ENCODE results near the gene CHRDL1.
"Not testable (repeated sequence)": the region's sequence is repeated elsewhere in the genome, so short reads cannot be mapped to it uniquely, and the experiment has no call there.

Gene CHRDL1, protein sequence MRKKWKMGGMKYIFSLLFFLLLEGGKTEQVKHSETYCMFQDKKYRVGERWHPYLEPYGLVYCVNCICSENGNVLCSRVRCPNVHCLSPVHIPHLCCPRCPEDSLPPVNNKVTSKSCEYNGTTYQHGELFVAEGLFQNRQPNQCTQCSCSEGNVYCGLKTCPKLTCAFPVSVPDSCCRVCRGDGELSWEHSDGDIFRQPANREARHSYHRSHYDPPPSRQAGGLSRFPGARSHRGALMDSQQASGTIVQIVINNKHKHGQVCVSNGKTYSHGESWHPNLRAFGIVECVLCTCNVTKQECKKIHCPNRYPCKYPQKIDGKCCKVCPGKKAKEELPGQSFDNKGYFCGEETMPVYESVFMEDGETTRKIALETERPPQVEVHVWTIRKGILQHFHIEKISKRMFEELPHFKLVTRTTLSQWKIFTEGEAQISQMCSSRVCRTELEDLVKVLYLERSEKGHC

GRCh38 chrX:110795645-110796406 lies at the start of gene CHRDL1:
Gene CHRDL1, minus strand, starts transcription at chrX:110795817. Its CDS starts 3,636 bp downstream, at chrX:110792181.
- DNase-seq (ENCODE audit: low read depth) = no peak

GRCh38 chrX:110836982-110837381 lies 41.4 kb upstream of the CHRDL1 start:
- DNase-seq (ENCODE audit: low read depth) = no peak

GRCh38 chrX:110836451-110836850 lies 40.8 kb upstream of the CHRDL1 start:
- DNase-seq (ENCODE audit: low read depth) = no peak

- no peak for DNase-seq (ENCODE audit: low read depth)
Observed at GRCh38 chrX:110836001-110836400, 40.4 kb upstream of the CHRDL1 start.

- no peak for DNase-seq (ENCODE audit: low read depth)
Observed at GRCh38 chrX:110825972-110826371, 30.4 kb upstream of the CHRDL1 start.

GRCh38 chrX:110816543-110816942 lies 20.9 kb upstream of the CHRDL1 start:
- not testable (repeated sequence) for DNase-seq (ENCODE audit: low read depth)

DNA sequence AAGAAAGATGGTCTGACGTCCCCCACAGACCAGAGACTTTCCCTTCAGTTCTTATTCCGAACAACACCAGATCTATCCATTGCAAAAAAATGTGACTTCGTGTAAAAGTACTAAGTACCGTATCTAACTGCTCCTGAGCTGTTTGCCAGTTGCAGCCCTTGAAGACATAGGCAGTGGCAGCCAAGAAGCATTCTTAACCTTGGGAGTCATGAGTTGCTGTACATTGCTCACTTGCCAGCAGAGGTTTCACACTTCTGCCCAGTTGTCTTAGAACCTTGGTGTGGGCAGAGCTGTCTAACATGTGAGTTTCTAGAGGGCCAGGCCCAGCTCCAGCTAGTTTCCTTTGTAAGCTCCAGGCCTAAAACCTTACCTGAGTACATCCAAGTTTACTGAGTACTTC lies 10.5 kb upstream of the CHRDL1 start:
- no peak for DNase-seq (ENCODE audit: low read depth)

DNA sequence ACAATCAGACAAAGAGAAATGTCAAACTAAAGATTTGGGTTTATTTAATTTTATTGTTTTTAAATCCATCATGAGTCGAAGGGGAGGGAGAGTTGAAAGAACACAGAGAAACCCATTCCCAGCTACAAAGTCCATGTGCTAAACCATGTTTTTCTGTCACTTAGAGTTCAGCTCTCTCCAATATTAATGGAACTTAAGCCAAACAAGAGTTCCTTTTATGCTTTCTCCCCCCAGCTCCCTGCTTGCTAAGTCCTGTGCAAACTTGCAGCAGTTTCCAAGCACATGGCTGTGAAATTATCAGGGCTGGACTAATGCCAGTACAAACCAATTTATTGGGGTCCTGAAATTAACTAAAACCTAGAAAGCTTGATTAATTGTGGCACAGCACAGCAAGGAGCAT lies 9.7 kb upstream of the CHRDL1 start:
- DNase-seq (ENCODE audit: low read depth) = no peak

GRCh38 chrX:110804446-110804845 lies 8.8 kb upstream of the CHRDL1 start:
- DNase-seq (ENCODE audit: low read depth) = no peak

GRCh38 chrX:110803506-110803905 lies 7.9 kb upstream of the CHRDL1 start:
- DNase-seq (ENCODE audit: low read depth) = no peak

DNA sequence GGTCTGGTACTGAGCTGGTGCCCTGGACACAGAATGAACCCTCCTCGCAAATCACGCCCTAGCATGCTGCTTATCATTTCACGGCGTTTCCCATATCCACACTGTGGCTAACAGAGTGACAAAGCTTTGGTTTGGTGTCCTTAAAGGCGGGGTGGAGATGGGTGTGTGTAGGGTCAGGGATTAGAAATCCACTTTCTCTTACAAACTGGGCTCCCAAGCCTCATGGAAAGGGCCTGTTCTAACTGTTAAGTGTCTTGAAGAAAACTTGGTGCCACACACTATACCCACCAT lies 735 bp upstream of the CHRDL1 start:
- DNase-seq (ENCODE audit: low read depth) = no peak

DNA sequence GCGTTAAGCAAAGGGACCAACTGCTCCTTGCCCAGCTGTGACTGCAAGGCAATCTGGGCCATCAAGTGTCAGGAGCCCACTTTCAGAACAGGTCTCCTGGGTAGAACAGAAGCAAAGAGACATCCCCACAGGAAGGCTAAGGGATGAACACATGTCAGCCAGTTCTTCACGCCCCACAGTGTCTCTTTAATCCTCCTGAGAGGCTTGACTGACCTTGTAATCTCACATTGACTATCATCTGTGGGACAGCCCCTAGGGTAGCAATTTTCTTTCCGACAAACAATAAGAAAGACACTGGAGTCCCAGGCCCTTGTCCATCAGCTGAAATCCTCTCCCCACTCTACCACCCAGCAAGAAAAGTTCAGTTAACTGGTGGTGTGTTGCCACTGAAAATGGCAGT lies 1.0 kb downstream of the CHRDL1 start:
- DNase-seq (ENCODE audit: low read depth) = no peak

DNA sequence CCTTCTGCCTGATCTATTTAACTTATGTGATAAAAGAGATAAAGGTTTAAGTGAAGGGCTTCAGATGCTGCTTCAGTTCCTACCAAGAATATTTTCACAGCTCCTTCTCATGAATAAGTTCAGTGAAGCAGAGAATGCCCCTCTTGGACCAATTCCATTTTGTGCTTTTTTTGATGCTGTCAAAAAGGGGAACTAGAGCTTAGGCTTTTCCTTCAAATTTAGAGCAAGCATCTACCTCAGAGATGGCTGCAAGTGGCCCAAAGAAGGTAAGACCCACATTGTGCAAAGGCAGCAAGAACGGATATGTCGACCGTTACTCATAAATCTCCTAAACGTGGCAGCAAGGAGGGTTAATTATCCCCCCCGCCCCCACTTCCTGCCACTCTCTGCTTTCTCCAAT lies 4.5 kb downstream of the CHRDL1 start:
- no peak for DNase-seq (ENCODE audit: low read depth)

DNA sequence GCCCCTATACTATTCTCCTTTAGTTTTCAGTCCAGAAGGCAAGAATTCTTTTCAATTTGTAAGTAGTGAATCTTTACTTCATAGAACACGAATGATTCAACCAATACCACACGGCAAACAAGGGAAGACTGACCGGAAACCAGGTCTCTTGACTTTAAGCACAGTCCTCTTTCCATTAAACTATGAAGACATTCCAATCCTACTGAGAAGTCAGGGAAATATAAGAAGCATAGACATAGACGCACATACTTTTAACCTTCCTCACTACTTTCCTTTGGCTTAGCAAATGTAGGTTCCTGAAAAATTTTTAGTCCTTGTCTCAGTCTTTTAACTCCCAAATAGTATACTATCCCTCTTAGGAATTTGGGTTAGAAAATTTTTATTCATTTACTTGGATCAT lies 9.1 kb downstream of the CHRDL1 start:
- DNase-seq (ENCODE audit: low read depth) = no peak

GRCh38 chrX:110759785-110760184 lies 35.8 kb downstream of the CHRDL1 start:
- DNase-seq (ENCODE audit: low read depth) = no peak

- no peak for DNase-seq (ENCODE audit: low read depth)
Observed at GRCh38 chrX:110758781-110759422, 36.7 kb downstream of the CHRDL1 start.

DNA sequence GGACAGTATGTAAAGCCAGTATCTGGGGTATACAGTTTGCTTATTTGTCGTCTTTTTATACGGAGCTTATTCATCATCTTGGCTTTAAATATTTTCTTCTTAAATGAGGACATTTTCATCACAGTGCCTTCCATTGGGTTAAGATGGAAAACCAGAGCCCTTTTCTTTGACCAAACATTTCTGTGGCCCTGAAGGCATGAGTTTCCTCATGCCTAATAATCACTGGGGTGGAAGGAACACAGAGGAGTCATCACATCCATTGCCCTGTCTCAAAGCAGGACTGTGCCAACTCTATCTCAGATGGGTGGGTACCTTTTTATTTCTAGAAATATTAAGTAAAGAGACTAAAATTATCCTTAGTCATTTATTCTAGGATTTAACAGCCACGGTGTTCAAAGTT lies 40.0 kb downstream of the CHRDL1 start:
- no peak for DNase-seq (ENCODE audit: low read depth)

- DNase-seq (ENCODE audit: low read depth) = no peak
Observed at GRCh38 chrX:110755061-110755460, 40.6 kb downstream of the CHRDL1 start.

DNA sequence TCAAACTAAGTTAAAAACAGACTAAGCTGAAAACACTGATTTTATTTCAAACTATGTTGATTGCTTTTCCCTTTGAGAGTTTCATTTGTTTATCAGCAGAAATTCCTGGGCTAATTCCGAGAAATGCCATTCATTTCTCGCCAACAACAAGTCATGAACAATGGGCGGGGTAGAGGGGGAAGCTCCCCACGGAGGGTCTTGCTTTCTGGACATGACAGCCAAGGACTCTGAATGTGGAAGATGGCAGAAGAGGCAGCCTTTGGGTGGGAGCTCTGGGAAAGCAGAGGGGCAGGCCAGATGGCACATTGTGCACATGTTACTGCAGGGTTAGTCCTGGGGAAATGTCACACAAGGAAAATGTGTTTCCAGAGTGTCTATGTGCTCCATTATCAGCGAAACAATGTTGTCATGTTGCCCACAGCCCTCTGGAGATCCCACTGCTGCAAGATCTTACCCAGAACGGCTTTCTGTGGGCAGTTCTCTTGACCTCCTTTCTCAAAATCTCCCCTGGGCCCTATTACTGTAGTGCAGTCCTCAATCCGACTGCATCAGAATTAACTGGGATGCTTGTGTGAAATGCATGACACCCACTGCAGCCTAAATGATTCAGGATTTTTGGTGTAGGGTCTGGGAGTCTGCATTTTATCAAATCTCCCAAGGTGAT lies 45.0 kb downstream of the CHRDL1 start:
- no peak for DNase-seq (ENCODE audit: low read depth)

GRCh38 chrX:110748256-110748806 lies 47.3 kb downstream of the CHRDL1 start:
- no peak for DNase-seq (ENCODE audit: low read depth)

DNA sequence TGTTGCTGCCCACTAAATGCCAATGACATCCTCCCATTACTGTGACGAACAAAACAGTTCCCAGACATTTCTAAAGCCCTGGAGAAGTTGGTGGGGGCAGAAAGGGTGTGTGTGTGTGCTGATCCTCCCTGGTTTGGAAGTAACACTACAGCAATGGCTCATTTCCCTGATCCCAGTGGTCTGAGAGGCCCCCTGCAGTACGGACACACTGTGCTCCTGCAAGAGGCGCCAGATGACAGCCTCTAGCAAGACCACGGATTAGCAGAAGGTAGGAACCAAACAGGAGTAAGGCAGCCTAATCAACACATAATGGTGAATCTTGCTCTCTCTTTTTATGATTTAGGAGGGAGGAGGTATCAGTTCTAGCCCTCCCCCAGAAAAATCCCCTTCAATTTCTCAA lies 49.6 kb downstream of the CHRDL1 start:
- DNase-seq (ENCODE audit: low read depth) = no peak

DNA sequence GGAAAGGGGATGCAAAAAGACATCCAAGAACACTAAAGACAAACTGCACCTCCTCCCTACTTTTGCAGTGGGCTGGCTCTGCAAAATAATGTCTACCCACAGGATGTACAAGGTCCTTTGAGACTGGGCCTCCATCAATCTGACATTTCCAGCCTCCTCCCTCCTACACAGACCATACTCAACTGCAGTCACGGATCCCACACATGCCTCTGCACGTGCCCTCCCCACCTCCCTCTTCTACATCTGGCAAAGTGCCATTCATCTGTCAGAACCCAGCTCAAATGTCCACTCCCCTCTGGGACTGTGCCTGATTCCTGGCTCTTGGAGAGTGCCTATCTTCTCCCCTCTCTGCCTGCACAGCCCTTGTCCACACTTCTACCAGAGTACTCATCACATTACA lies 50.3 kb downstream of the CHRDL1 start:
- DNase-seq (ENCODE audit: low read depth) = no peak
